HG03442 (cell line): ENCODE results near the gene BEAN1.
"Not testable (repeated sequence)": the region's sequence is repeated elsewhere in the genome, so short reads cannot be mapped to it uniquely, and the experiment has no call there.

ENCODE experiments used
- ATAC-seq: cut with Tn5 transposase; IDR thresholded peaks from one replicate; pipeline ENCODE4 v1.9.1; 2021; ENCODE audit warnings: mild to moderate bottlenecking, moderate library complexity; ENCODE audit not compliant: unreplicated experiment

BEAN1 gene

GRCh38 chr16:66438536-66438935 lies 11.4 kb downstream of the BEAN1 start:
- no peak for ATAC-seq

DNA sequence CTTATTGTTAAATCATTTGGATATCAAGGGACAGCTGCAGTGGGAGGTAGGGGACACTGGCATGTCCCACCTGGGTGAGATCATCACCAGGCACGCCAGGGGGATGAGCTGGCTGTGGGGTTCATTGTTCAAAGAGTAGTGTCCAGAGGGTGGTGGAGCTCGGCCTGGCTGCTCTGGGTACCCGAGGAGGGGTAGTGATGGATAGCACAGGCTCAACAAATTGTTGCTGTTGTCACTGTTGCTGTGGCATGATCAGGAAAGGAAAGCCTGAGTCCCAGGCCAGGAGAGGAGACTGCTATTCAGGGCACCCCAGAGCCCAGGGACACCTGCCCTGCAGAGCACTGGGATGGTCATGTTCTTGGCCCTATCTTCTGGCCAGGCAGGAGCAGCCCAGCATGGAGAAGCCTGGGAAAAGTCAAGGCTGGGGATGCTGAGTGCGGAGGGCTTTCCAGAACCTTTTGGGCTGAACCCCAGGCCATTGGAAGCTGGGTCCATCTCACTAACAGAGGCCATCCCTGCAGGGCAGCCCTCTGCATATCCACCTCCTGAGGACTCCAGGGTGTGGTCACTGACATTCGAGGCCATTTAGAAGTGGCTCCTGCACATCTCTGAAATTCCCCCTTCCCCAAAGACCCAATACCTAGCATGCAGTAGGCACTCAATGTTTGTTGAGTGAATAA lies 12.1 kb downstream of the BEAN1 start:
- ATAC-seq = no peak

- no peak for ATAC-seq
These were observed 13.2 kb downstream of the BEAN1 start for GRCh38 chr16:66440271-66440802.

GRCh38 chr16:66440970-66441369 lies 13.9 kb downstream of the BEAN1 start:
- ATAC-seq = no peak

GRCh38 chr16:66441586-66442375 lies 14.7 kb downstream of the BEAN1 start:
- no peak for ATAC-seq

DNA sequence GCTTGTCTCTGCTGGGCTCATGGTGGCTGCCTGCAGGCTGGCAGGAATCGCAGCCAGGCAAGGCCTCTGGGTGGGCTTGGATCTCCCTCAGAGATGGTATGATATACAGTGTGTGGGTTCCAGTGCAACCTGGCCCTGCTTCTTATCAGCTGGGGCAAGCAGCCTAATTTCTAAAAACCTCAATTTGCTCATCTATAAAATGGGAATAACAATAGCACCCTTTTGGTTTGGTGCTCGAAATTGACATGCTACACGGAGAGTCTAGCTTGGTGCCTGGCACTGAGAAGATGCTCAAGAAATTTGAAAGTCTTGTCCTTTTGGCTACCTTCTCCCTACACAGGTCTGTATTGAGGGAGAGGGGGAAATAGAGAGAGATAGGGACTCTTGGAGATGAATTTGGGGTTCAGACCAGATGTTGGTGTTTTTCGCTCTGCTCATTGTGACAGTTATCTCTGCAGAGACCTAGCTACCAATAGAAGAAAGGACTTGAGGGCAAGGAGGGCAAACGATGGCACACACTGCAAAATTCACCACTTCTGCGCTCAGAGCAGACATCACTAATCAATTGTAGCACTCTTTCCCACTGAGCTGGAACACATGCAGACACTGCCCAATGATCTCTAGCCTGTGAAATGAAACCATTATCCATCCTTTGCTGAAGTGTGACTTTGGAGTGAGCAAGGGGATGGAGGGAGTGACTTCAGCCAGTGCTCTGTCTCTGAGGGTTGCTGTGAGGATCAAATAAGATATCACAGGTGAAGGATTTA lies 15.6 kb downstream of the BEAN1 start:
- no peak for ATAC-seq

DNA sequence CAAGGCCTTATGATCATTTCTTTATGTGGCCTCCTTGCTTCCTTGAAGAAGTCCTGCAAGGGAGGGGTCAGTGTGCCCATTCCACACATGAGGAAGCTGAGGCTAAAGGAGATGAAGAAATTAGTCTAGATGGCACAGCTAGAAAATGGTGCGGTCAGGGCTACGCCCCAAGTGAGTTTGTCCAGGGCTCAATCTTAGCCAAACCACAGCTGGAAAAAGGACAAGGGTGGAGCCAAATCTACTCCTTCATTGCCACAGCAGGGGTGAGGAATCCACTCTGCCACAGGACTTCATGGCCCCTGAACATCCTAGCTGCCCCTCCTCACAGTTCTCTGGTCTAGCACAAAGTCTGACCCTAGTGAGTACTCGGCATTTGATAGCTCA lies 16.2 kb downstream of the BEAN1 start:
- no peak for ATAC-seq

DNA sequence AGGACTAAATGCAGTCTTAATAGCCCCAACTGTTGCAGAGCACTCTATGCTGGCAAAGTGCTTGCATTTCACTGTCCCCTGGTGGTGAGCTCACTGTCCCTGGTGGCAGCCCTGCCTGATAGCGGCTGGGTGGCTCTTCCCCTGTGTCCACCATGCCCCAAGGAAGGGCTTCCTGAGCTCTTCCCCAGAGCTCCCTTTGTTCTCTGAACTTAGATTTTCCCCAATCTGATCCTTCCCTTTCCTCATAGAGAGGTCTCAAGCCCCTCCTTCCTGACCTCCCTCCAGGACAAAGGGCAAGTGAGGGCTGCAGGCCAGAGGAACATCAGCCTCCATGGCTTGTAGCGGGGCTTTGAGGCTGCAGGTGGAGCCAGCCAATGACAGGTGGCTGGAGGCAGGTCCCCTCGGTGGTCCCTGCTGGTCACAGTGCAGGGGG lies 17.0 kb downstream of the BEAN1 start:
- no peak for ATAC-seq

DNA sequence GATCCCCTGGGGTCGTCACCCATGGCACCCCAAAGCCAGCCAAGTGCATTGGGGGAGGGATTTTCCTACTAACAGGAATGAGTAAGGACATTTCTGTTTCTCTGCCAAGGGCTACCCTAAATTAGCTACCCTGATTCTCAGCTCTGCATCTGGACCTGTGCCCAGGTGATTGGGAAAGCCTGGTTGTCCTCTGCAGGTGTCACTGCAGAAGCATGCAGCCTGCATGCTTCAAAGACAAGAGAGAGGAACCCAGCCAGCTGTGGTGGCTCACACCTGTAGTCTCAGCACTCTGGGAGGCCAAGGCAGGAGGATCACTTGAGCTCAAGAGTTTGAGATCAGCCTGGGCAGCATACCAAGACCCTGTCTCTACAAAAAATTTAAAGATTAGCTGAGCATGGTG lies 19.6 kb downstream of the BEAN1 start:
- no peak for ATAC-seq

DNA sequence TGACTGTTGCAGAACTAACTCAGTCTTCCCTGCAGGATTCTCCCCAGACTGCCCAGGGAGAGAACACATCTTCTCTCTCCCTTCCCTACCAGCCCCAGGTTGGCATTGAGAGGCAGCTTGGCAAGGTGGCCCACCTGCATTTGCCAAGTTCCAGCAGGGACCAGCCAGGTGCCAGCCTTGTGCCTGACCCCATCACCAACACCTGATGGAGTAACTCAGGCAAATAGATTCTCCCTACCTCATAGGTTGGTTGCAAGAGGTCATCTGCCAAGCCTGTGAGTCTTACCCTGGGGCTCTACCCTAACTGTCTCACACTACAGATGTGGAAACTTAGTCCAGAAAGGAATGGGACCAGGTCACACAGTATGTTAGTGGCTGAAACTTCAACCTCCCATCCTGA lies 20.4 kb downstream of the BEAN1 start:
- no peak for ATAC-seq

DNA sequence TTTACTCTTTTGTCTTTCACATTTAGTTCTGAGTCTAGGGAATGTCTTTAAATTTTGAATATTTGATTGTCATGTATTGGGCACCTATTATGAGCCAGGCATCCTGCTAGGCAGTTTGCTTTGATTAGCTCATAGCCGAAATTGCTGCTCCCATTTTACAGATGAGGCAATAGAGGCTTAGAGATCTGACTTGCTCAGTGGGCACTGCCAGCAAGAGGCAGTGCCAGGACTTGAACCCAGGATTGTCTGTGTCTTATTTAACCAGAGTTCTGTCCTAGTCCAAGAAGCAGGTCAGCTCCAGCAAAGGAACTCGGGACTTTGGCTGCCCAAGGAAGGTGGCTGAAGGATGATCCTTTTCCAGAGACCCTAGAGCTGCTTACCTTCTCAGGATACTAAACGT lies 24.5 kb downstream of the BEAN1 start:
- ATAC-seq = no peak

DNA sequence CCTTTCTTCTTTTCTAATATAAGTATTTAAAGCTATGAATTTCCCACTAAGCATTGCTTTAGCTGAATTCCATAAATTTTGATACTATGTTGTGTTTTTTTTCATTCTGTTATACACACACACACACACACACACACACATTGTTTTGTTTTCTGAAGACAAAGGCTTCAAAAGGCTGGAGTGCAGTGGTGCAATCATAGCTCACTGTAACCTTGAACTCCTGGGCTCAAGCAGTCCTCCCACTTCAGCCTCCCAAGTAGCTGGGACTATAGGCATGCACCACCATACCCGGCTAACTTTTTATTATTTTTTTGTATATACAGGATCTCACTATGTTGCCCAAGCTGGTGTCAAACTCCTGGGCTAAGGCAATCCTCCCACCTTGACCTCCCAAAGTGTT lies 26.1 kb downstream of the BEAN1 start:
- ATAC-seq = not testable (repeated sequence)

- ATAC-seq = no peak
These were observed 27.7 kb downstream of the BEAN1 start for GRCh38 chr16:66454751-66455150.

- ATAC-seq = no peak
These were observed 28.9 kb downstream of the BEAN1 start for GRCh38 chr16:66455970-66456369.

- ATAC-seq = no peak
These were observed 30.8 kb downstream of the BEAN1 start for GRCh38 chr16:66457888-66458287.

DNA sequence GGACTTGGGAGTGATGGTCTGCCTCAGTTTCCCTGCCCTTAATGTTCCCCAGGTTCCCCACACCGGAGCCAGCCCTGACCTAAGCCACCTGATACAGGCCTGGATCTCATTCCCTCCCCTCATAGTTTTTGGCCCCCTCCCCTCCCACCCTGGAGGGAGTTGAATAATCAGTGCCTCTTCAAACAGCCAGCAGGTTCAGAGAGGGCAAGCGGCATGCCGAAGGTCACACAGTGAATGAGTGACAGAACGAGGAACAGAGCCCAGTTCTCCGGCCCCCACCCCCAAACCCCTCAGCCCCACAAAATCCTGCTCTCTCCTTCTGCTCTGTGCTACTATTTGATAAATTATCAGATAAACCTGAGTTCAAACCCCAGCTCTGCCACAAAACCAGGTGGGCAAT lies 31.2 kb downstream of the BEAN1 start:
- no peak for ATAC-seq

DNA sequence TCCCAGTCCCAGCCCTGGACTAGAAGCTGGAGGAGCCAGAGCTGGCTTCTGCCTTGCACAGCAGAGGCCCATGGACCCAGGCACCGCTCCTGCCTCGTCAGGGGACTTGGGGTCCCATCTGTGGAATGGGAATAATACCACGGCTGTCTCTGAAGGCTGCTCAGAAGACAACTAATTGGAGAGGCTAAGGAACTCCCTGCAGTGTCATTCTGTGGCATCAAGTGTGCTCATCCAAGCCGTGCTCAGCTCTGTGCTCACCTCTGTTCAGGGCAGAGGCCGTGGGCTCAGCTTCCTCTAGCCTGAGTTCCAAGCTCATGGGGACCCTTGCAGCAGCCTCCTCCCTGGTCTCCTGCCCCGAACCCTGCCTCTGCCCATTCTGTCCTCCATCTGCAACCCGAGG lies 31.8 kb downstream of the BEAN1 start:
- no peak for ATAC-seq

DNA sequence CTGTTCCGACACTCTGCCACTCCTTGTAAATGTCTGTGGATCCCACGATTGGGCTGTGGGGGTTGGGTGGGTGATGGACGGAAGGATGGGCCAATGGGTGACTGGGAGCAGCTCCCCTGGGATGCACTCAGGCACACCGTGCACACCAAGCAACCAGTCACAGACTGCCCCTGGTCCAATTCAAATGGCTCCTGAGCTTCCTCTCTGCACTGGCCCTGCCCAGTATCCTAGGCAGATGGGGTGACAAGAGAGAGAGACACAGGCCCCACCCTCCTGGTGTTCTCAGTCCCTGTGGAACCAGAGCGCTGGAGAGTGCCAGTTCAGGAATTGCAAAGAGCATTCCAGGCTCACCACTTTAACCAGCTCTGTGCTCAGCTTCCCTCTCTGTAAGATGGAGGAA lies 32.8 kb downstream of the BEAN1 start:
- ATAC-seq = no peak

GRCh38 chr16:66460703-66461102 lies 33.6 kb downstream of the BEAN1 start:
- ATAC-seq = no peak

DNA sequence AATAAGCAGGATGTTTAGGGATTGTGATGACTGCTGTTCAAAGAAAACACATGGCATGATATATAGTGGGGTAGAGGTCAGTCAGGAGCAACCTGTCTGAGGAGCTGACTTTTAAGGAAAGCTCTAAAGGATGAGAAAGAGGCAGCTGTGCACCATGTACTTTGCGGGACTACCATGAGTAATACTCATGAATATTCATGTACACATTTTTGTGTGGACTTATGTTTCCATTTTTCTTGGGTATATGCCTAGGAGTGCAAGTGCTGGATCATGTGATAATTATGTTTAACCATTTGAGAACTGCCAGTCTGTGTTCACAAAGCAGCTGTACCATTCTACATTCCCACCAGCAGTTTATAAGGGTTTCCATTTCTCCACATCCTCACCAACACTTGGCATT lies 35.8 kb downstream of the BEAN1 start:
- no peak for ATAC-seq

DNA sequence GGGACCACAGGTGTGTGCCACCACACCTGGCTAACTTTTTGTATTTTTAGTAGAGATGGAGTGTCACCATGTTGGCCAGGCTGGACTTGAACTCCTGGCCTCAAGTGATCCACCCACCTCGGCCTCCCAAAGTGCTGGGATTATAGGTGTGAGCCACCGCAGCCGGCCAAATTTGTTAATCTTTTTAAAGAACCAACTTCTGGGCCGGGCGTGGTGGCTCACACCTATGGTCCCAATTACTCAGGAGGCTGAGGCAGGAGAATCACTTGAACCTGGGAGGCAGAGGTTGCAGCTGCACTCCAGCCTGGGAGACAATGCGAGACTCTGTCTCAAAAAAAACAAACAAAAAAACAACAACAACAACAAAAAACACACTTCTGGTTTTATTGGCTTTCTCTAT lies 38.9 kb downstream of the BEAN1 start:
- not testable (repeated sequence) for ATAC-seq

- ATAC-seq = not testable (repeated sequence)
These were observed 39.5 kb downstream of the BEAN1 start for GRCh38 chr16:66466636-66467035.
